Fibroblast of lung (primary cell): ENCODE results near the gene DNAH10. TPM values are rescaled to one million over a fixed set of nuclear protein-coding genes. Genes with fewer than 3 reads are reported as not detected.

Experiments
- DNase-seq, 2 donors: peaks; one replicate each; pipeline versions ENCODE4 v3.0.0 to v3.0.0-alpha.2; 2010; ENCODE audit warnings: low read depth in 2 of 2
- H2AFZ ChIP-seq: 2 replicates; pipeline ENCODE4 v1.5.1; 2012; ENCODE audit warnings: low read length, control low read depth, inconsistent platforms
- H3K27ac ChIP-seq: 2 replicates; pipeline ENCODE4 v1.5.1; 2011; ENCODE audit warnings: low read length, control low read depth; ENCODE audit not compliant: insufficient read depth
- H3K27me3 ChIP-seq: 2 replicates; pipeline ENCODE4 v1.5.1; 2011; ENCODE audit warnings: mild to moderate bottlenecking, low read length; ENCODE audit not compliant: control insufficient read depth, insufficient read depth
- H3K36me3 ChIP-seq: 2 replicates; pipeline ENCODE4 v1.5.1; 2011; ENCODE audit warnings: low read length; ENCODE audit not compliant: control insufficient read depth, insufficient read depth
- H3K4me1 ChIP-seq: 2 replicates; pipeline ENCODE4 v1.5.1; 2011; ENCODE audit warnings: low read length; ENCODE audit not compliant: control insufficient read depth, insufficient read depth; ENCODE audit errors: extremely low read depth
- H3K4me2 ChIP-seq: 2 replicates; pipeline ENCODE4 v1.5.1; 2011; ENCODE audit warnings: low read length, control low read depth; ENCODE audit not compliant: insufficient read depth; ENCODE audit errors: extremely low read depth
- H3K4me3 ChIP-seq, 4 experiments: fragments of 200-600 bp in 1 of 4; sonication (generic) in 1 of 4; replicated peaks in 1 of 4; 2 replicates each; pipeline ENCODE4 v1.5.1; 2011 to 2016; ENCODE audit warnings: low read length in 4 of 4, low read depth in 3 of 4, mild to moderate bottlenecking in 3 of 4, control low read depth in 2 of 4, inconsistent platforms in 1 of 4, mixed read lengths in 1 of 4; ENCODE audit not compliant: insufficient read depth in 1 of 4; ENCODE audit errors: control extremely low read depth in 1 of 4
- H3K79me2 ChIP-seq: 2 replicates; pipeline ENCODE4 v1.5.1; 2012; ENCODE audit warnings: mild to moderate bottlenecking, low read length, inconsistent platforms; ENCODE audit not compliant: control insufficient read depth, insufficient read depth
- H3K9ac ChIP-seq: 2 replicates; pipeline ENCODE4 v1.5.1; 2011; ENCODE audit warnings: mild to moderate bottlenecking, low read length, control low read depth; ENCODE audit not compliant: insufficient read depth
- H3K9me3 ChIP-seq: 2 replicates; pipeline ENCODE4 v1.5.1; 2012; ENCODE audit warnings: low read depth, low read length; ENCODE audit not compliant: control insufficient read depth, insufficient read depth
- H4K20me1 ChIP-seq: 2 replicates; pipeline ENCODE4 v1.5.1; 2011; ENCODE audit warnings: low read length; ENCODE audit not compliant: control insufficient read depth, insufficient read depth; ENCODE audit errors: extremely low read depth
- CTCF ChIP-seq, 2 donors: IDR thresholded peaks in 1 of 2; conservative IDR thresholded peaks in 1 of 2; 1 replicate in 1 of 2; 2 replicates in 1 of 2; pipeline ENCODE4 v1.5.1; 2011 to 2012; ENCODE audit warnings: low read length in 2 of 2, control low read depth in 1 of 2, inconsistent platforms in 1 of 2, low read depth in 1 of 2, mild to moderate bottlenecking in 1 of 2
- EZH2 ChIP-seq: IDR thresholded peaks from 2 replicates; pipeline ENCODE4 v1.5.1; 2012; ENCODE audit warnings: low read length, control low read depth, mild to moderate bottlenecking; ENCODE audit errors: missing control alignments
- polyA plus RNA-seq, 2 donors: library from polyadenylated mRNA; depleted of rRNA in 1 of 2; stranded (reverse) in 1 of 2; unstranded in 1 of 2; fragments of >200 nt; gene quantifications; 2 replicates each; pipeline ENCODE4 v1.2.1, GENCODE V29; 2011 to 2012; ENCODE audit warnings: missing spikeins in 1 of 2
- total RNA-seq: library from RNA; depleted of rRNA; stranded (reverse); fragments of >200 nt; gene quantifications from 2 replicates; pipeline ENCODE4 v1.2.1, GENCODE V29; 2014

Gene DNAH10
- total and polyA plus RNA-seq, 2 donors (not counting 1 experiment from before 2014, with no cell fraction given): 0.06 to 0.33 TPM

- Histone ChIP-seq H2AFZ (no peak overlapping the region), H4K20me1 (no peaks in the 10 kb centered on the region), H3K4me2 (no peak overlapping the region), H3K79me2 (no peaks in the 10 kb centered on the region), H3K27me3 (peaks cover 8% of the 10 kb centered on the region), H3K4me1 (no peaks in the 10 kb centered on the region), H3K9ac (no peak overlapping the region), H3K9me3 (no peaks in the 10 kb centered on the region), H3K27ac (no peak overlapping the region), H3K36me3 (no peaks in the 10 kb centered on the region), H3K4me3 (no peak overlapping the region)
- TF ChIP-seq CTCF (conservative IDR thresholded peaks at IDR 0.05 in 1 of 2, IDR thresholded peaks at IDR 0.05 in 1 of 2; ENCODE audit: low read depth in 1 of 2, low read length in 2 of 2): no peak
- no peak for TF ChIP-seq EZH2
- no peak for DNase-seq
Measured at GRCh38 chr12:123891516-123892179, 129.5 kb downstream of the DNAH10 start.

- no peaks in the 10 kb centered on the region for H4K20me1 ChIP-seq
- no peak overlapping the region for H3K9ac ChIP-seq
- no peaks in the 10 kb centered on the region for H3K79me2 ChIP-seq
- no peaks in the 10 kb centered on the region for H3K4me1 ChIP-seq
- no peak for DNase-seq
- H3K27ac ChIP-seq: no peak overlapping the region
- no peak overlapping the region for H3K4me3 ChIP-seq
- H3K36me3 ChIP-seq: no peaks in the 10 kb centered on the region
- no peak overlapping the region for H3K4me2 ChIP-seq
- no peak overlapping the region for H2AFZ ChIP-seq
- H3K9me3 ChIP-seq: no peaks in the 10 kb centered on the region
- TF ChIP-seq CTCF (conservative IDR thresholded peaks at IDR 0.05 in 1 of 2, IDR thresholded peaks at IDR 0.05 in 1 of 2; ENCODE audit: low read depth in 1 of 2, low read length in 2 of 2) (no peak), EZH2 (no peak)
- peaks cover 8% of the 10 kb centered on the region for H3K27me3 ChIP-seq
Measured at GRCh38 chr12:123892180-123892559, 130.1 kb downstream of the DNAH10 start.

GRCh38 chr12:123892853-123893252, 130.8 kb downstream of the DNAH10 start:
- Histone ChIP-seq H3K4me3 (no peak overlapping the region), H3K9me3 (no peaks in the 10 kb centered on the region), H3K4me2 (no peak overlapping the region), H3K79me2 (no peaks in the 10 kb centered on the region), H4K20me1 (no peaks in the 10 kb centered on the region), H3K27me3 (peaks cover 8% of the 10 kb centered on the region), H3K27ac (no peak overlapping the region), H3K9ac (no peak overlapping the region), H3K36me3 (no peaks in the 10 kb centered on the region), H3K4me1 (no peaks in the 10 kb centered on the region), H2AFZ (no peak overlapping the region)
- no peak for TF ChIP-seq EZH2
- no peak for TF ChIP-seq CTCF (conservative IDR thresholded peaks at IDR 0.05 in 1 of 2, IDR thresholded peaks at IDR 0.05 in 1 of 2; ENCODE audit: low read depth in 1 of 2, low read length in 2 of 2)
- DNase-seq: no peak
